Kidney (tissue), 14 donors: ENCODE measurements around the gene TMEM204. TPM values are rescaled to one million over a fixed set of nuclear protein-coding genes. Genes with fewer than 3 reads are reported as not detected.

Experiments
- DNase-seq, 5 donors: peaks; one replicate each; pipeline ENCODE4 v3.0.0-alpha.2; 2013 to 2020
- FAIRE-seq: peaks from 2 replicates; lab custom pipeline; 2012; peaks lifted over from hg19 to GRCh38; lab: Jason Lieb, UNC
- H3K27ac ChIP-seq, 2 donors: one replicate each; pipeline ENCODE4 v1.7.0; 2013; ENCODE audit warnings: low read depth in 2 of 2, low read length in 2 of 2, inconsistent platforms in 1 of 2
- H3K27me3 ChIP-seq: one replicate; pipeline ENCODE4 v1.7.1; 2013; ENCODE audit warnings: low read length, inconsistent platforms; ENCODE audit not compliant: control insufficient read depth, insufficient read depth
- H3K36me3 ChIP-seq, 3 donors: one replicate each; pipeline versions ENCODE4 v1.7.0 to v1.7.1; 2013; ENCODE audit warnings: low read length in 3 of 3, control low read depth in 1 of 3, inconsistent platforms in 1 of 3; ENCODE audit not compliant: insufficient read depth in 3 of 3, control insufficient read depth in 2 of 3
- H3K4me1 ChIP-seq, 3 donors: one replicate each; pipeline versions ENCODE4 v1.7.0 to v1.7.1; 2013; ENCODE audit warnings: low read length in 3 of 3, inconsistent platforms in 1 of 3, low read depth in 1 of 3; ENCODE audit not compliant: control insufficient read depth in 2 of 3, insufficient read depth in 2 of 3
- H3K4me3 ChIP-seq, 3 donors: one replicate each; pipeline versions ENCODE4 v1.7.0 to v1.8.1; 2013; ENCODE audit warnings: low read length in 3 of 3, control low read depth in 1 of 3, inconsistent platforms in 1 of 3
- H3K9ac ChIP-seq, 3 donors: one replicate each; pipeline versions ENCODE4 v1.7.0 to v1.7.1; 2013; ENCODE audit warnings: low read length in 3 of 3, control low read depth in 1 of 3, inconsistent platforms in 1 of 3
- H3K9me3 ChIP-seq, 3 donors: one replicate each; pipeline versions ENCODE4 v1.7.0 to v1.7.1; 2013; ENCODE audit warnings: low read length in 3 of 3, control low read depth in 1 of 3, inconsistent platforms in 1 of 3; ENCODE audit not compliant: control insufficient read depth in 2 of 3, insufficient read depth in 1 of 3
- CTCF ChIP-seq: IDR thresholded peaks from 3 replicates; pipeline ENCODE4 v1.5.1; 2012; ENCODE audit warnings: mild to moderate bottlenecking, moderate library complexity, borderline replicate concordance; ENCODE audit not compliant: insufficient read depth; ENCODE audit errors: extremely low read depth
- intact Hi-C: fragments of 100-400 bp; cut with DNase I; formaldehyde crosslinking; loops from one replicate; pipeline ENCODE4 v1.11.1; 2022
- polyA plus RNA-seq: library from polyadenylated mRNA; stranded (reverse); fragments of 350-450 nt; fragmentation: Illumina TruSeq; extraction: RNeasy Lipid Tissue Mini Kit (QIAGEN cat#74804); gene quantifications from one replicate; pipeline ENCODE4 v1.2.3, GENCODE V29; 2014; ENCODE audit warnings: low read depth, low replicate concordance; ENCODE audit not compliant: insufficient read depth
- total RNA-seq: library from RNA; stranded (reverse); fragmentation: NEBNext Ultra II Directional; extraction: Animal tissue kit (Norgen Biotek cat#: 25700); gene quantifications from one replicate; pipeline ENCODE4 v1.2.1, GENCODE V29; 2021
- donor health status: control.
- donor health status: control.
- donor health status: control.
- donor health status: control.
- donor health status: control.
- donor health status: DM: yes; HTN: yes; CAD: no.
- donor health status: Normal renal cell carcinoma (clear cell type).

The TMEM204 gene
- total and polyA plus RNA-seq, 2 donors from 2014 or later = 40.9 to 49.5 TPM

GRCh38 chr16:1510941-1511351 lies 22.5 kb upstream of the TMEM204 start:
- Histone ChIP-seq H3K9me3 (no peaks in the 10 kb centered on the region), H3K4me3 (no peak overlapping the region), H3K9ac (no peak overlapping the region), H3K27me3 (no peaks in the 10 kb centered on the region), H3K27ac (no peak overlapping the region), H3K4me1 (peaks cover 0 to 5% (median 0%) of the 10 kb centered on the region in 3 donors), H3K36me3 (peaks cover 0 to 3% (median 0%) of the 10 kb centered on the region in 3 donors)
- DNase-seq = no peak
- intact Hi-C loops = no loop called here
- FAIRE-seq = no peak
- TF ChIP-seq CTCF = no peak

DNA sequence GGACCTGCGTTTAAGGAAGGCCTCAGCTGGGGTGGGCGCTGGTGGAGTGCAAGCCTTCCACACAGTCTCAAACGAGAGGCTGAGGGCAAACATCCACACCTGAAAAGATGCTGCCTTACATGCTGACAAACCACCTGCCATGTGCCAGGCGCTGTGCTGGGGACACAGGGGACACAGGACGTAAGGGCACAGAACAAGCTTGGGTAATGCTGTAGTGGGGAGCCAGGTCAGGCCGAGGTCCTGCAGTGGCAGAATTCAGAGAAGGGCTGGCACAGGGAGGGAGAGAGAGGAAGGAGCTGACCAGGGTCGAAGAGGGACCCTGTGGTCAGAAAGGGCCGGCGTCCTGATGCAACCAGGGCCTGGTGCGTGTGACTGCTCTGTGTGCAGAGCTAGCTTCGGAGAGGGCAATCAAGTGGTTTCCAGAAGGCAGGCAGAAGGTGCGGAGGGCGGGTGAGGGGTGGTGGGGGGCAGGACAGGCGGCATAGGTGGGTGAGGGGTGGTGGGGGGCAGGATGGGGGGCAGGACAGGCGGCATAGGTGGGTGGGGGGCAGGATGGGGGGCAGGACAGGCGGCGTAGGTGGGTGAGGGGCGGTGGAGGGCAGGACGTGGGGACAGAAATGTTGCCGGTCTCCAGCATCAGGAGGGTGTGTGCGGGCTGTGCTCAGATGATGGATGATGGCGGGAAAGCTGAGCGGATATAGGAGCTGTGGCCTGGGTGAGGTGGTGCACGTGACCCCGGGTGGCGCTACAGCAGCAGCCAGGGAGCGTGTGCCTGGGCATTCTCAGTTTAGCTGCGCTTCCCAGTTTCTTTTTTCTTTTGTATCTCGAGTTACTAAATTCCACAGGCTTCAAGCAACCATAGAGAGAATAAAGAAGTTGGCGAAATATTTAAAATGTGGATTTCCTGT lies 21.6 kb upstream of the TMEM204 start:
- FAIRE-seq = no peak
- Histone ChIP-seq H3K27me3 (no peaks in the 10 kb centered on the region), H3K9ac (no peak overlapping the region), H3K27ac (no peak overlapping the region), H3K4me1 (peaks cover 0 to 5% (median 0%) of the 10 kb centered on the region in 3 donors), H3K9me3 (no peaks in the 10 kb centered on the region), H3K36me3 (peaks cover 0 to 3% (median 0%) of the 10 kb centered on the region in 3 donors), H3K4me3 (no peak overlapping the region)
- DNase-seq = peak in 3 of 5 donors; percentile 26 to 45 (median 28)
- no peak for TF ChIP-seq CTCF
- intact Hi-C loops = no loop called here

DNA sequence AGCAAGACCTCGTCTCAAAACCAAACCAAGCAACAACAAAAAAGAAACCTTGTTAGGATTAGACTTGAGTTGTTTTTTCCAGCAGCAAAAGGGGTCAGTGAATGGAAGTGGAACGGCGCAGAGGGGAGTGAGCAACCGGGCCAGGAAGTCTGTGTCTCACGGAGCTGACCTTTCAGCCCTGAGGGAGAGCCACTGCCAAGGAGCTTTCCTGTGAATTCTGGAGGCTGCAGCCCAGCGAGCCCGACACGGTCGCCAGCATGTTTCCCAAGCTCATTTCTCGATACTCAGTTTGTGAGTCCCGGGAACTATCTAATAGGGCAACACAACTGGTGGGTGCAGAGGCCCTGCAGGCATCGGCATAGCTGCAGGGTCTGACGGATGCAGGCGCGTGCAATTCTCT lies 20.7 kb upstream of the TMEM204 start:
- Histone ChIP-seq H3K9me3 (no peaks in the 10 kb centered on the region), H3K9ac (no peak overlapping the region), H3K27ac (peak overlapping the region in 1 of 2 donors; percentile 47), H3K27me3 (no peaks in the 10 kb centered on the region), H3K4me1 (peaks cover 0 to 5% (median 0%) of the 10 kb centered on the region in 3 donors), H3K36me3 (peaks cover 0 to 3% (median 0%) of the 10 kb centered on the region in 3 donors), H3K4me3 (no peak overlapping the region)
- FAIRE-seq (no peak), DNase-seq (no peak)
- no peak for TF ChIP-seq CTCF
- intact Hi-C loops = no loop called here
